Endothelial cell of umbilical vein (primary cell): ENCODE results near the gene SCAF8. TPM values are rescaled to one million over a fixed set of nuclear protein-coding genes. Genes with fewer than 3 reads are reported as not detected.

Source experiments
- BruUV-seq: library from RNA; stranded (reverse); fragments of 400-500 nt; replicated peaks from 2 replicates; lab custom pipeline; 2021; lab: Mats Ljungman, UMichigan
- CTCF ChIA-PET: fragments of 300-600, 350-600 bp; sonication (Branson Sonifier 250); formaldehyde crosslinking; loops from one replicate; lab custom pipeline; 2021; ENCODE audit warnings: antibody characterized with exemption, inconsistent platforms; lab: Charles Lee
- POLR2A ChIA-PET: fragments of 300-600, 350-600 bp; sonication (Branson Sonifier 250); formaldehyde crosslinking; loops from one replicate; lab custom pipeline; 2021; ENCODE audit warnings: antibody characterized with exemption, inconsistent platforms; lab: Charles Lee
- DNase-seq: peaks from one replicate; pipeline ENCODE4 v3.0.0-alpha.2; 2011; ENCODE audit warnings: low read depth, low spot score
- FAIRE-seq: peaks from 2 replicates; lab custom pipeline; 2011; peaks lifted over from hg19 to GRCh38; lab: Jason Lieb, UNC
- H2AFZ ChIP-seq: 2 replicates; pipeline ENCODE4 v1.6.0; 2012; ENCODE audit warnings: low read depth, low read length, control low read depth, inconsistent platforms
- H3K27ac ChIP-seq: 2 replicates; pipeline ENCODE4 v1.5.1; 2011; ENCODE audit warnings: low read depth, mild to moderate bottlenecking, control low read depth, low read length, moderate library complexity; ENCODE audit not compliant: insufficient read depth
- H3K27me3 ChIP-seq, 2 experiments: 2 replicates each; pipeline versions ENCODE4 v1.6.0 to v1.6.1; 2011; ENCODE audit warnings: low read length in 2 of 2, mixed read lengths in 1 of 2; ENCODE audit not compliant: control insufficient read depth in 2 of 2, insufficient read depth in 2 of 2
- H3K36me3 ChIP-seq, 2 experiments: 2 replicates in 1 of 2; 3 replicates in 1 of 2; pipeline ENCODE4 v1.5.1; 2011; ENCODE audit warnings: low read length in 2 of 2, mild to moderate bottlenecking in 1 of 2, moderate library complexity in 1 of 2; ENCODE audit not compliant: control insufficient read depth in 2 of 2, insufficient read depth in 2 of 2; ENCODE audit errors: extremely low read depth in 1 of 2
- H3K4me1 ChIP-seq: 3 replicates; pipeline ENCODE4 v1.5.1; 2011; ENCODE audit warnings: mild to moderate bottlenecking, low read length; ENCODE audit not compliant: control insufficient read depth, insufficient read depth; ENCODE audit errors: extremely low read depth
- H3K4me2 ChIP-seq: 2 replicates; pipeline ENCODE4 v1.6.1; 2011; ENCODE audit warnings: low read length, control low read depth, mixed read lengths; ENCODE audit not compliant: insufficient read depth
- H3K4me3 ChIP-seq, 3 experiments: fragments of 200-600 bp in 1 of 3; sonication (generic), shearing (Covaris generic) in 1 of 3; replicated peaks in 1 of 3; 2 replicates each; pipeline ENCODE4 v1.5.1; 2011 to 2016; ENCODE audit warnings: control low read depth in 3 of 3, low read length in 3 of 3, mild to moderate bottlenecking in 2 of 3, inconsistent platforms in 1 of 3, low read depth in 1 of 3, moderate library complexity in 1 of 3; ENCODE audit not compliant: insufficient read depth in 1 of 3
- H3K79me2 ChIP-seq: 2 replicates; pipeline ENCODE4 v1.6.0; 2012; ENCODE audit warnings: low read length, inconsistent platforms; ENCODE audit not compliant: control insufficient read depth, insufficient read depth
- H3K9ac ChIP-seq: replicated peaks from 2 replicates; pipeline ENCODE3; 2011; ENCODE audit warnings: low read length, control low read depth; ENCODE audit not compliant: insufficient read depth; ENCODE audit errors: extremely low read depth
- H3K9me1 ChIP-seq: replicated peaks from 3 replicates; pipeline ENCODE4 v1.6.0; 2011; ENCODE audit warnings: mild to moderate bottlenecking, low read length; ENCODE audit not compliant: control insufficient read depth, insufficient read depth; ENCODE audit errors: extremely low read depth
- H3K9me3 ChIP-seq: replicated peaks from 2 replicates; pipeline ENCODE4 v1.5.1; 2012; ENCODE audit warnings: low read length, inconsistent platforms; ENCODE audit not compliant: control insufficient read depth, insufficient read depth
- H4K20me1 ChIP-seq: replicated peaks from 2 replicates; pipeline ENCODE3; 2011; ENCODE audit warnings: mild to moderate bottlenecking, low read length; ENCODE audit not compliant: control insufficient read depth, insufficient read depth; ENCODE audit errors: extremely low read depth
- EZH2 ChIP-seq: IDR thresholded peaks from 2 replicates; pipeline ENCODE4 v1.6.1; 2012; ENCODE audit warnings: borderline replicate concordance, low read depth, mild to moderate bottlenecking, moderate library complexity, low read length, inconsistent platforms; ENCODE audit not compliant: severe bottlenecking
- FOS ChIP-seq: IDR thresholded peaks from 2 replicates; pipeline ENCODE4 v1.6.1; 2011; ENCODE audit warnings: mild to moderate bottlenecking, low read length, moderate library complexity, borderline replicate concordance; ENCODE audit not compliant: insufficient read depth
- GATA2 ChIP-seq: IDR thresholded peaks from 2 replicates; pipeline ENCODE4 v1.7.0; 2011; ENCODE audit warnings: low read depth, mild to moderate bottlenecking, moderate library complexity, mixed read lengths, low read length; ENCODE audit not compliant: insufficient read length, insufficient read depth
- JUN ChIP-seq: IDR thresholded peaks from 2 replicates; pipeline ENCODE4 v1.6.1; 2011; ENCODE audit warnings: borderline replicate concordance, low read depth; ENCODE audit not compliant: insufficient read length, insufficient read depth
- MYC ChIP-seq: IDR thresholded peaks from one replicate; pipeline ENCODE4 v1.6.1; 2011; ENCODE audit warnings: mild to moderate bottlenecking, low read depth, low read length
- POLR2A ChIP-seq: IDR thresholded peaks from 2 replicates; pipeline ENCODE4 v1.6.1; 2012; ENCODE audit warnings: low read depth, mild to moderate bottlenecking, control low read depth, low read length
- POLR2AphosphoS5 ChIP-seq: IDR thresholded peaks from 2 replicates; pipeline ENCODE4 v1.6.1; 2012; ENCODE audit warnings: low read depth, mild to moderate bottlenecking, control low read depth, low read length, moderate library complexity; ENCODE audit not compliant: insufficient read depth
- dilution Hi-C: fragments of 300-500 bp; cut with MboI; formaldehyde crosslinking; loops from one replicate; pipeline ENCODE4 v1.15.0; 2019; ENCODE audit warnings: low sequenced_read_pairs; ENCODE audit not compliant: extremely low pct_ligation_motif_present
- intact Hi-C: fragments of 100-400 bp; cut with micrococcal nuclease; formaldehyde crosslinking; loops from one replicate; pipeline ENCODE4 v1.10.0; 2022
- polyA plus RNA-seq, 4 experiments: library from polyadenylated mRNA; depleted of rRNA in 3 of 4; stranded (reverse) in 3 of 4; unstranded in 1 of 4; fragments of >200 nt; gene quantifications; 2 replicates each; pipeline versions ENCODE4 v1.2.1 to v1.2.3, GENCODE V29; 2011 to 2012; ENCODE audit warnings: missing spikeins in 1 of 4
- total RNA-seq: library from RNA; stranded (reverse); gene quantifications from 2 replicates; pipeline ENCODE4 v1.2.3, GENCODE V29; 2021
- TF ChIP-seq, protein P1 (sequence below): IDR thresholded peaks from 2 replicates; pipeline ENCODE4 v1.6.1; 2011; ENCODE audit not compliant: insufficient read depth, insufficient read length
- TF ChIP-seq, protein P2 (sequence below), 2 donors: IDR thresholded peaks; 1 replicate in 1 of 2; 2 replicates in 1 of 2; pipeline ENCODE4 v1.5.1; 2011; ENCODE audit warnings: low read length in 2 of 2, mild to moderate bottlenecking in 2 of 2, moderate library complexity in 2 of 2, control low read depth in 1 of 2, inconsistent platforms in 1 of 2, low read depth in 1 of 2; ENCODE audit not compliant: insufficient read depth in 1 of 2; ENCODE audit errors: extremely low read depth in 1 of 2

The SCAF8 gene
- total and polyA plus RNA-seq, 2 donors (not counting 3 experiments of a cell fraction or from before 2014, with no cell fraction given) = 11.7 to 37.8 TPM

DNA sequence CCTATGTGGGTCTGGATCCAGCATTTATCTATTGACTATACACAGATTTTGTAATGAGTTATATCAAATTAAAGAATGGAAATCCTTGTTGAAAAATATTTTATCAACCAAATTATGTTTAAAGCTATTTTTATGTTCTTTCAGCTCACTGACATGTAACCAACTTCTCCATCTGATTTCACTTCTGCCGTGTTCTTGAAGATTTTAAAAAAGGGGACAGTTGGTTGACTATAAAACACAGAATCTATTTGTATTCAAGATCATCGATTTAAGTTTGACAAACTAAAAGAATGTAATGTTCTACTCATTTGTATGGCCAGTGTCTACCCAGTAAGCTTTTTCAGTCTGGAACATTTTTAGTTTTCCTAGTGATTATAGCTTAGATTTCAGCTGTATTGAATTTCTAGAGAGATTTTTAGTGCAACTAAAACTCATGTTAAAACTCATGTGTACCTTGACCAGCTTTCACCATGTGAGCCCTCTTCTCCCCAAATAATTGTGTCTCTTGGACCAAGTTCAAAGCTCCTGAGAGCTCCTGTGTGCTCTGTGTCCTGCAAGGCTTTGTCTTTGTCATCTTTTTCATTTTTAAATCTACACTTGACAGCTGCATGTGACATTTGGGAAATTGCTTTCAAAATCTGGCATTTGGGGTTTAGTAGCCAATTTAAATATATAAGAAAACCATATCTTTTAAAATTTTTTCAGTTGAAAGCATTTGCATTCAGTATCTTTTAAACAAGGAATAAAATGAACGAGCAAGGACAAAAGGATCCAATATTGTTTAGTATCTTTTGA is 143.5 kb downstream of the SCAF8 start:
- H4K20me1 ChIP-seq = no peaks in the 10 kb centered on the region
- FAIRE-seq = peak; percentile 69
- DNase-seq = no peak
- H3K36me3 ChIP-seq = no peaks in the 10 kb centered on the region
- no peaks in the 10 kb centered on the region for H3K27me3 ChIP-seq
- no peak overlapping the region for H3K4me2 ChIP-seq
- H3K79me2 ChIP-seq = peaks cover 1% of the 10 kb centered on the region
- H3K4me3 ChIP-seq = no peak overlapping the region
- no TSS peak for BruUV-seq
- no peak for TF ChIP-seq EZH2
- TF ChIP-seq, protein P1, sequence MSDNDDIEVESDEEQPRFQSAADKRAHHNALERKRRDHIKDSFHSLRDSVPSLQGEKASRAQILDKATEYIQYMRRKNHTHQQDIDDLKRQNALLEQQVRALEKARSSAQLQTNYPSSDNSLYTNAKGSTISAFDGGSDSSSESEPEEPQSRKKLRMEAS = no peak
- no peak for TF ChIP-seq MYC
- TF ChIP-seq, protein P2, sequence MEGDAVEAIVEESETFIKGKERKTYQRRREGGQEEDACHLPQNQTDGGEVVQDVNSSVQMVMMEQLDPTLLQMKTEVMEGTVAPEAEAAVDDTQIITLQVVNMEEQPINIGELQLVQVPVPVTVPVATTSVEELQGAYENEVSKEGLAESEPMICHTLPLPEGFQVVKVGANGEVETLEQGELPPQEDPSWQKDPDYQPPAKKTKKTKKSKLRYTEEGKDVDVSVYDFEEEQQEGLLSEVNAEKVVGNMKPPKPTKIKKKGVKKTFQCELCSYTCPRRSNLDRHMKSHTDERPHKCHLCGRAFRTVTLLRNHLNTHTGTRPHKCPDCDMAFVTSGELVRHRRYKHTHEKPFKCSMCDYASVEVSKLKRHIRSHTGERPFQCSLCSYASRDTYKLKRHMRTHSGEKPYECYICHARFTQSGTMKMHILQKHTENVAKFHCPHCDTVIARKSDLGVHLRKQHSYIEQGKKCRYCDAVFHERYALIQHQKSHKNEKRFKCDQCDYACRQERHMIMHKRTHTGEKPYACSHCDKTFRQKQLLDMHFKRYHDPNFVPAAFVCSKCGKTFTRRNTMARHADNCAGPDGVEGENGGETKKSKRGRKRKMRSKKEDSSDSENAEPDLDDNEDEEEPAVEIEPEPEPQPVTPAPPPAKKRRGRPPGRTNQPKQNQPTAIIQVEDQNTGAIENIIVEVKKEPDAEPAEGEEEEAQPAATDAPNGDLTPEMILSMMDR (IDR thresholded peaks at IDR 0.05; ENCODE audit: extremely low read depth in 1 of 2, insufficient read depth in 1 of 2, low read depth in 1 of 2, low read length in 2 of 2) = no peak
- TF ChIP-seq GATA2 = no peak
- TF ChIP-seq POLR2A = no peak
- TF ChIP-seq JUN = no peak
- no peak for TF ChIP-seq FOS
- TF ChIP-seq POLR2AphosphoS5 = no peak
- ChIA-PET CTCF (interaction anchor here (0.6 to 2.7 kb wide), 4 partner anchors 9 to 51 kb away, joined by 3 to 22 read pairs (median 4); no protein-coding TSS in a partner anchor), POLR2A (no interaction called here)
- dilution Hi-C loops (no loop called here), intact Hi-C loops (no loop called here)
- H2AFZ ChIP-seq = no peak overlapping the region
- H3K4me1 ChIP-seq = no peaks in the 10 kb centered on the region
- no peak overlapping the region for H3K27ac ChIP-seq
- H3K9me3 ChIP-seq = no peaks in the 10 kb centered on the region
- H3K9me1 ChIP-seq = no peaks in the 10 kb centered on the region
- no peak overlapping the region for H3K9ac ChIP-seq
